Measurements from ENCODE around the gene DACT1.

DNA sequence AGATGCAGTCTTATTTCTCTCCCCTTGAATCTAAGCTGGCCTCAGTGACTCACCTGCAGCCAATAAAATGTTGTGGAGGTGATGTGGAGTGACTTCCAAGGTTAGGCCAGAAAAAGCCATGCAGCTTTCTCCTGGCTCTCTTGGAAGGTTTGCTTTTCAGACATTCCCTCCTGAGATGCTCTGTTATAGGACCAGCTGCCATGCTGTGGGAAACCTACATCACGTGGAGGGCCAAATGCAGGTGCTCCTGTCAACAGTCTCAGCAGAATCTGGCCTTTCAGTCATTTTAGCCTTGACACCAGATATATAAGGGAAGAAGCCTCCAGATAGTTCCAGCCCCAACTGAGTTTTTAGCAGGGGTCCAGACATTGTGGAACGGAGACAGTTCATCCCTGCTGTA is 38.1 kb upstream of the DACT1 start:
- TF ChIP-seq POLR2A (IDR thresholded peaks at IDR 0.05), result no peak
- TF ChIP-seq, protein P1, sequence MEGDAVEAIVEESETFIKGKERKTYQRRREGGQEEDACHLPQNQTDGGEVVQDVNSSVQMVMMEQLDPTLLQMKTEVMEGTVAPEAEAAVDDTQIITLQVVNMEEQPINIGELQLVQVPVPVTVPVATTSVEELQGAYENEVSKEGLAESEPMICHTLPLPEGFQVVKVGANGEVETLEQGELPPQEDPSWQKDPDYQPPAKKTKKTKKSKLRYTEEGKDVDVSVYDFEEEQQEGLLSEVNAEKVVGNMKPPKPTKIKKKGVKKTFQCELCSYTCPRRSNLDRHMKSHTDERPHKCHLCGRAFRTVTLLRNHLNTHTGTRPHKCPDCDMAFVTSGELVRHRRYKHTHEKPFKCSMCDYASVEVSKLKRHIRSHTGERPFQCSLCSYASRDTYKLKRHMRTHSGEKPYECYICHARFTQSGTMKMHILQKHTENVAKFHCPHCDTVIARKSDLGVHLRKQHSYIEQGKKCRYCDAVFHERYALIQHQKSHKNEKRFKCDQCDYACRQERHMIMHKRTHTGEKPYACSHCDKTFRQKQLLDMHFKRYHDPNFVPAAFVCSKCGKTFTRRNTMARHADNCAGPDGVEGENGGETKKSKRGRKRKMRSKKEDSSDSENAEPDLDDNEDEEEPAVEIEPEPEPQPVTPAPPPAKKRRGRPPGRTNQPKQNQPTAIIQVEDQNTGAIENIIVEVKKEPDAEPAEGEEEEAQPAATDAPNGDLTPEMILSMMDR (IDR thresholded peaks at IDR 0.05), result no peak
